ENCODE measurements around the gene RWDD1.

Gene RWDD1

DNA sequence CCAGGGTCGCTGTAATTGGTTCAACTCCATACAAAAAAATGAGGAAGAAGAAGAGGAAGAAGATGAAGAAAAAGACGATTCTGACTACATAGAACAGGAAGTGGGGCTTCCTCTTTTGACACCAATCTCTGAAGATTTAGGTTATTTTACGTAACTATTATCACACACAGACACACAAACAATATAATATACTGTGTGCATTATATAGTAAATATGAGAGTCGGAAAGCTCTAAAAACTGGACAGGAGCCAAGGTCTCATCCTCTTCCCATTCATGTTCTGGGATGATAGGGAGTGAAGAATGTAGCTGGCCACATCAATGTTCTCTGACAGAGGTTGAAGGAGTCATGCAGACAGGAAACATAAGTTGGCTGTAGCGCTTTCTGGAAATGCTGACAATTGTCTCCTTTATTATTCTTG, 58.3 kb downstream of the RWDD1 start:
- Histone ChIP-seq H3K79me2 (ENCODE audit: control insufficient read depth, low read length) (no peaks in the 10 kb centered on the region), H3K4me2 (ENCODE audit: low read length) (peak overlapping the region; percentile 54), H4K20me1 (ENCODE audit: control insufficient read depth, insufficient read depth, low read depth, low read length) (no peaks in the 10 kb centered on the region), H3K4me3 (ENCODE audit: low read length) (peak overlapping the region; percentile 40), H3F3A (ENCODE audit: control insufficient read depth, insufficient read depth) (0 out of 2 replicates have a peak, but pooled peaks cover 2% of the 10 kb centered on the region), H3K9me2 (replicated peaks; ENCODE audit: control insufficient read depth, low read length) (no peaks in the 10 kb centered on the region), H3K4me1 (ENCODE audit: control insufficient read depth, low read length) (peaks cover 14% of the 10 kb centered on the region), H3K36me3 (ENCODE audit: control insufficient read depth, low read length) (peaks cover 19% of the 10 kb centered on the region), H3K27me3 (ENCODE audit: control insufficient read depth, low read length) (no peaks in the 10 kb centered on the region), H3K27ac (ENCODE audit: low read depth, low read length) (peak overlapping the region; percentile 21; the same call in 1 of the 2 replicates), H3K9me3 (ENCODE audit: control insufficient read depth, insufficient read depth, low read length) (no peaks in the 10 kb centered on the region)
- TF ChIP-seq CTCF (IDR thresholded peaks at IDR 0.05; ENCODE audit: low read depth, low read length, poor library complexity, severe bottlenecking) = no peak
- TF ChIP-seq EZH2phosphoT487 (IDR thresholded peaks at IDR 0.05; ENCODE audit: borderline replicate concordance, low read length) = no peak

DNA sequence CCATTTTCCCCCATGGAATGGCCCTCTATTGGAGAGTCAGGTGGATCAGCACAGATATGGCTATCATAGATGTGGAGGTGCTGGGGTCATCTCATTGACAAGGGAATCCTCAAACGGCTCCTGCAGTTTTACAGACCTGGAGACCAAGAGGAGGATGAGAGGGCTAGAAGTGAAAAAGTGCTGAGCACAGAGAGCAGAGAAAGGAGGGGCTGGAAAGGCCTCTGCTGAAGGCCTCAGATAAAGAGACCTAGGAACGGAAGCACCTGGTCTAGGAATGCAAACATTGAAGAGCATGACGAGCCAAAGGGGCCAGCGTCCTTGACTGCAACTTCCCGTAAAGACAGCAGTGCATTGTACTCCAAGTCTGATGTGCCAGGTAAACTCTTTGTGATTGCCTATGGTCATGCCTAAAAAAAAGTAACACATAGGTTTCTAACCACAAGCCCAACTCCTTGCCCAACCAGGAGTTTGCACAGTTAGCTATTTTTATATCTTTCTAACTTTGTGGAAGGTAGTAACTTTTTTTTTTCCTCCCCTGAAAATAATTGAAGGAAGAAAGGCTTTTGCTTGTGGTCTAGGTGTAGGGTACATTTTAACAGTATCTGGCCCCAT, 60.2 kb downstream of the RWDD1 start:
- Histone ChIP-seq H3K4me1 (ENCODE audit: control insufficient read depth, low read length) (peaks cover 14% of the 10 kb centered on the region), H3K9me2 (replicated peaks; ENCODE audit: control insufficient read depth, low read length) (no peaks in the 10 kb centered on the region), H3K9me3 (ENCODE audit: control insufficient read depth, insufficient read depth, low read length) (no peaks in the 10 kb centered on the region), H4K20me1 (ENCODE audit: control insufficient read depth, insufficient read depth, low read depth, low read length) (no peaks in the 10 kb centered on the region), H3K27me3 (ENCODE audit: control insufficient read depth, low read length) (no peaks in the 10 kb centered on the region), H3K79me2 (ENCODE audit: control insufficient read depth, low read length) (no peaks in the 10 kb centered on the region), H3K27ac (ENCODE audit: low read depth, low read length) (no peak overlapping the region), H3F3A (ENCODE audit: control insufficient read depth, insufficient read depth) (0 out of 2 replicates have a peak, but pooled peaks cover 2% of the 10 kb centered on the region), H3K4me3 (ENCODE audit: low read length) (no peak overlapping the region), H3K4me2 (ENCODE audit: low read length) (no peak overlapping the region), H3K36me3 (ENCODE audit: control insufficient read depth, low read length) (peaks cover 28% of the 10 kb centered on the region)
- no peak for TF ChIP-seq EZH2phosphoT487 (IDR thresholded peaks at IDR 0.05; ENCODE audit: borderline replicate concordance, low read length)
- no peak for TF ChIP-seq CTCF (IDR thresholded peaks at IDR 0.05; ENCODE audit: low read depth, low read length, poor library complexity, severe bottlenecking)

DNA sequence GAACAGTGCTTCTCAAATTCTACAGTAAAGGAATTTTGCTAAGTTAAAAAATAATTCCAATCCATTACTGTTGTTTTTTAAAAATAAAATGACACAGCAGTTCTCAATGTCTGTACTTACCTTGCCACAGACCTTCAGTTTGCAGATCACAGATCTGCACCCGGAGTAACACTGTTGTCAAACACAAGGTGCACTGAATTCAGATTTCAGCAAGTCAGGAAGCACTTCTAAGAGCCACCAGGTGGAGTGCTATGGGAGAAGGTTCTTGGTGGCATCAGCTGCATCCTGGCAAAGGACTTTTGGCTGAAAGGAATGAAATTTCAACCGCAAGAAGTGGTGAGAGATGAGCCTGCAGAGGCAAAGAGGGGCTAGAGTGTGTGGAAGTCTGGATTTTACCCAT, 62.4 kb downstream of the RWDD1 start:
- Histone ChIP-seq H3K27ac (ENCODE audit: low read depth, low read length) (no peak overlapping the region), H3F3A (ENCODE audit: control insufficient read depth, insufficient read depth) (0 out of 2 replicates have a peak, but pooled peaks cover 2% of the 10 kb centered on the region), H3K4me1 (ENCODE audit: control insufficient read depth, low read length) (peaks cover 14% of the 10 kb centered on the region), H3K4me2 (ENCODE audit: low read length) (no peak overlapping the region), H3K79me2 (ENCODE audit: control insufficient read depth, low read length) (no peaks in the 10 kb centered on the region), H3K27me3 (ENCODE audit: control insufficient read depth, low read length) (no peaks in the 10 kb centered on the region), H3K36me3 (ENCODE audit: control insufficient read depth, low read length) (peaks cover 31% of the 10 kb centered on the region), H3K9me2 (replicated peaks; ENCODE audit: control insufficient read depth, low read length) (no peaks in the 10 kb centered on the region), H3K4me3 (ENCODE audit: low read length) (no peak overlapping the region), H4K20me1 (ENCODE audit: control insufficient read depth, insufficient read depth, low read depth, low read length) (no peaks in the 10 kb centered on the region), H3K9me3 (ENCODE audit: control insufficient read depth, insufficient read depth, low read length) (no peaks in the 10 kb centered on the region)
- TF ChIP-seq EZH2phosphoT487 (IDR thresholded peaks at IDR 0.05; ENCODE audit: borderline replicate concordance, low read length) = no peak
- TF ChIP-seq CTCF (IDR thresholded peaks at IDR 0.05; ENCODE audit: low read depth, low read length, poor library complexity, severe bottlenecking) = peak; percentile 23
